Right renal pelvis (tissue), 4 donors: Measurements from ENCODE around the gene USP21. TPM values are rescaled to one million over a fixed set of nuclear protein-coding genes. Genes with fewer than 3 reads are reported as not detected.
"Not testable (repeated sequence)": the region's sequence is repeated elsewhere in the genome, so short reads cannot be mapped to it uniquely, and the experiment has no call there.

Source experiments
- DNase-seq, 4 donors: peaks; one replicate each; pipeline ENCODE4 v3.0.0-alpha.2; 2013; ENCODE audit warnings: low read depth in 4 of 4, low spot score in 3 of 4, missing footprints in 1 of 4
- polyA plus RNA-seq, 4 donors: library from polyadenylated mRNA; unstranded; fragments of 120-200 nt; gene quantifications; one replicate each; pipeline ENCODE4 v1.2.1, GENCODE V29; 2013; ENCODE audit not compliant: insufficient read length in 4 of 4

The USP21 gene, protein sequence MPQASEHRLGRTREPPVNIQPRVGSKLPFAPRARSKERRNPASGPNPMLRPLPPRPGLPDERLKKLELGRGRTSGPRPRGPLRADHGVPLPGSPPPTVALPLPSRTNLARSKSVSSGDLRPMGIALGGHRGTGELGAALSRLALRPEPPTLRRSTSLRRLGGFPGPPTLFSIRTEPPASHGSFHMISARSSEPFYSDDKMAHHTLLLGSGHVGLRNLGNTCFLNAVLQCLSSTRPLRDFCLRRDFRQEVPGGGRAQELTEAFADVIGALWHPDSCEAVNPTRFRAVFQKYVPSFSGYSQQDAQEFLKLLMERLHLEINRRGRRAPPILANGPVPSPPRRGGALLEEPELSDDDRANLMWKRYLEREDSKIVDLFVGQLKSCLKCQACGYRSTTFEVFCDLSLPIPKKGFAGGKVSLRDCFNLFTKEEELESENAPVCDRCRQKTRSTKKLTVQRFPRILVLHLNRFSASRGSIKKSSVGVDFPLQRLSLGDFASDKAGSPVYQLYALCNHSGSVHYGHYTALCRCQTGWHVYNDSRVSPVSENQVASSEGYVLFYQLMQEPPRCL
- polyA plus RNA-seq = 10 to 100 TPM; 45.7 to 51.3 (median 51.0) TPM

DNA sequence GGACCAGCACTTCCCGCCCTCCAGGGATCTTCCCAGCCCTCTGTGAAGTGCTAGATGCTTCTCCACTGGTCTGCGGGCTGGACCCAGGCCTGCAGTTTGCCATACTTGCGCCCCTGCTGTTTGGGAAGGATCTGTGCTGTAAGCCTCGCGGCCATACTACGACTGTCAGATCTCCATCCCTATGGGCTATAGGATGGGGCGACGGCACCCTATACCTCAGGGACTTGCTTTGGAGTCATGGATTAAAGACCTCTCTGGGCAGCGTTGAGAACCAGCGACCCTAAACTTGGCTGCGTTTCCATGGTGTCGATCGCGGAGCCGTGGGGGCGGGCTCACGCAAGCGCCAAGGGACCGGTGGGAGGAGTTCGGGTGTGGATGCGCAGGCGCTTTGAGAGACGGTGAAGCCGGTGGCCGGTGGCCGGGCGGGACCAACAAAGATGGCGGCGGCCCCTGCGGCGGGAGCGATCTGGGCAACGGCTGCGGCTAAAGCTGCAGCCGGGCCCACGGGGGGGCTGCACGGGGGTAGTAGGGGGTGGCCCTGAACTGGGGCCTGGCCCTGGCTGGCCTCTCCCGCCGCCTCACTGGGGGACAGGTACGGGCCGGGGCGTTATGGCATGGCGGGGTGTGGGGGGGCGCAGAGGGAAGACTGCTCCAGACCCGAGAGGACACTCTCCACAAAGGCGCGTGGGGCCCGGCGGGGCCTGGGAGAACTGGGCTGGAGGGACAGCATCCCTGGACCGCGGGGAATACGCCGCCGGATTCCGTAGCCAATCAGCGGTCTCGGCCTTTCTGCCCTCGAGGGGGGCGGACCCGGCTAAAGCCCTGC, at the start of gene USP21:
Gene USP21 (plus strand): TSS at position 414 of the 826 bp plus-strand sequence. CDS start 1,141 bp downstream, outside the sequence.
- peak; percentile 84 to 93 (median 85) for DNase-seq

DNA sequence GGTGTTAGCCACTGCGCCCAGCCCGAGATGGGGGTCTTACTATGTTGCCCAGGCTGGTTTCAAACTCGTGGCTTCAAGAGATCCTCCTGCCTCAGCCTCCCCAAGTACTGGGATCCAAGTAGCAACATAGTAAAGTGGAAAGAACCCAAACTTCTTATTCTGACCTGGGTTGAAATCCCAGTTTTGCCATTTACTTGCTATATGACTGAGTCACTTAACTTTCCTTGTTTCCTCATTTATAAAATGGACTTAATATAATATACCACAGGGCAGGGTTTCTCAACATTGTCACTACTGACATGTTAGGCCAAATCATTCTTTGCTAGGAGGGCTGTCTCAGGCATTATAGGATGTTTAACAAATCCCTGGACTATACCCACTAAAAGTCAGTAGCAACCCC, 48.2 kb upstream of the USP21 start:
- no peak for DNase-seq

DNA sequence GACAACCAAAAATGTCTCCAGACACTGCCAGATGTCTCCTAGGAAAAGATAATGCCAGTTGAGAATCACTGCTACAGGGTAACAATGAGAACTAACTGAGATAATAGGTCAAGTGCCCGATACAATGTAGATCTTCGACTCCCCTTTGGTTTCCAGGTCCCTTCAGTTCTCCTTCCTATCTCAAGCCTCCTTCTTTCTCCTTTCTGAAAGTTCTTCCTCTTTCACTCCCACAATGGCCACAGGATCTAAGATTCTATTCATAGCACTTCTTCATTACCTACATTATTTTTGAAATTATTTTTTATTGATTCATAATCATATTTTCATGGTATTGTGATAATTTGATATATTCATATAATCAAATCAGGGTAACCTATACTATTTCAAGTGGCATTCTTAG, 47.8 kb upstream of the USP21 start:
- DNase-seq = no peak

DNA sequence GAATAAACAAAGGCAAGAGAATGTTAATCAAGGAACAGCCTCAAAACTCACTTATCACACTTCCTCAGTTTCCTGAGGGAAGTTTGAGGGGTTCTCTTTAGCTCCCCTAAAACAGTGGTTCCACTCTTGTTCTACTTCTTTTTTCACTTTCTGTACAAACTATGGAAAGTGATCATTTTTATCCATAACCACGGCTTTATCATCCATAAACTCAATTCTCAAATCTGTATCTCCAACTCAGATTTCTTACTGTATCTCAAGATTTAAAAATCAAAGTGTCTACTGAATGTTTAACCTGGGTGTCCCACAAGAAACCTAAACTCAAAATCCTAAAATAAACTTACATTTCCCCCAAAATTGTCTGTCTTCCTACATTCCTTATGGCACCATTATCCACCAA, 45.4 kb upstream of the USP21 start:
- no peak for DNase-seq

DNA sequence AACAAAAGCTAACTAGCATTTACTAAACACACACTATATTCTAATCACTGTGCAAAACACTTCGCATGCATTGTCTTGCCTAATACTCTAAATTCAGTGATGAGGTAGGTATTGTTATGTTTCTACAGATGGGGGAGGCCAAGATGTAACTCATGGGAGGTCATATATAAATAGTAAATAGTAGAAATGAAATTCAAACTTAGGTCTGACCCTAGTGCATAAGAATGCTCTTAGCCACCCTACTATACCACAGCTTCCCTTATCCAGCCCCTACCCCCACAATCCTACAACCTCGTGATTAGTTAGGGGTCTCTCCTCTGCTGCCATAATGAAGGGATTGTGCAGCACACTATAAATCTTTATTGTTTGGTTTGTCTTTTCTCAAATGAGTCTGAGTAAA, 44.7 kb upstream of the USP21 start:
- no peak for DNase-seq

DNA sequence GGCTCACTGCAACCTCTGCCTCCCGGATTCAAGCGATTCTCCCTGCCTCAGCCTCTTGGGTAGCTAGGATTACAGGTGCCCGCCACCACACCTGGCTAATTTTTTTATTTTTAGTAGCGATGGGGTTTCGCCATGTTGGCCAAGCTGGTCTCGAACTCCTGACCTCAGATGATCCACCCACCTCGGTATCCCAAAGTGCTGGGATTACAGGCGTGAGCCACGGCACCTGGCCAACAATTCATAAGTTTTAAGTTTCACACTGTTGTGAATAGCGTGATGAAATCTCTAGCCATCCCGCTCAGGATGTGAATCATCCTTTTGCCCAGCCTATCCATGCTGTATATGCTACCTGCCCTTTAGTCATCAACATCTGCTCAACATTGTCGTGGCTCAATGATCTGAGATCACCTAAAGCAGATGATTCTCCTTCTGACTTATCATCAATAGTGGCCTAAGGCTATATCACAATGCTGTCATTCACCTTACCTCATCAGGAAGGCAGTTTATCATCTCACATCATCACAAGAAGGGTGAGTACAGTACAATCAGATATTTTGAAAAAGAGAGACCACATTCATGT, 44.1 kb upstream of the USP21 start:
- DNase-seq = no peak

DNA sequence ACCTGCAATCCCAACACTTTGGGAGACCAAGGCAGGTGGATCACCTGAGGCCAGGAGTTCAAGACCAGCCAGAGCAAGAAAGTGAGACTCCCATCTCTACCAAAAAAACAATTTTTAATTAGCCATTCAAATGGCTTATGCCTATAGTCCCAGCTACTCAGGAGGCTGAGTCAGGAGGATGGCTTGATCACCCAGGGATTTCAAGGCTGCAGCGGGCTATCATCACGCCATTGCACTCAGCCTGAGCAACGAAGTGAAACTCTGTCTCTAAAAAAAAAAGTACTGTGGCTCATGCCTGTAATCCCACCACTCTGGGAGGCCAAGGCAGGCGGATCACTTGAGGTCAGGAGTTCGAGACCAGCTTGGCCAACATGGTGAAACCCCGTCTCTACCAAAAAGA, 43.3 kb upstream of the USP21 start:
- DNase-seq = not testable (repeated sequence)

DNA sequence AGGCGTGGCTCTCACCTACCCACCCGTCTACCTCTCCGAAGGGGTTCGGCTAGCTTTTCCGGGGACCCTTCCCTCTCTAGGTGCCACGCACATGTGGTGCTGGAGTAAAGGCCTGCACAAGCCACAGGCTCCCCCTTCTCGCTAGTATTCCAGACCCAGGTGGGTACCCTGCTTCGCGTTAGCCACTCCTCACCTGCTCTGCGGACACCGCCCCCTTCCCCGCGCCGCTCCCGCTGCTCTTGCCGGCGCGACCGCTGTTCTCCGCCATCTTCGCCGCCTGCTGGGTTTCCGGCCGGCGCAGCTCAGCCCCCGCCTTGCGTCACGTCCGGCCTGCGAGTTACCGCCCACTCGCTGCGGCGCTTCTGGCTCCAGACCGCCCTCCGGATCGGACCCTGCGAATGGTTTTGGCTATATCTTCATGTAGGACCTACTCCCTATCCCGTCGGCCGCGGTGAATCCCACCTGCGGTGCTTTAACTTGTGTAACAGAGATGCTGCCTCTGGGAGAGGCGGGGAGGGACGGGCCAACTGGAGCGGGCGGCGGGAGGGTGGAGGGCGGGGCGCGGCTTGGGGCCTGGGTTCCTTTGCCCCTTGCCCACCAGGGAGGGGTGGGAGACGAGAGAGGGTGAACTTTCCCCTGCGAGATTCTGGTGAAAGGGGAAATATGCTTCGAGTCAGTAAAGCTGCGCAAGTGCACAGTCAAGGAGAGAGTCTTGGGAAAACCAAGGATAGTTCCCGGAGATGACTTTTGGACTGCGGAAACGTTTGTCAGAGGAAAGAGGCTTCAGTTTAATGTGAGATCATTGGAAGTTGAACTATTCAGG, 41.3 kb upstream of the USP21 start, which contains the start of the genes NIT1 and PFDN2:
Gene NIT1 (plus strand): TSS at position 347 of the 823 bp plus-strand sequence. CDS start 72 bp downstream, at position 419.
Gene PFDN2 (minus strand): TSS at position 279 of the 823 bp plus-strand sequence. CDS start 11 bp downstream, at position 268.
- DNase-seq = peak in 2 of 4 donors; percentile 73 to 89

DNA sequence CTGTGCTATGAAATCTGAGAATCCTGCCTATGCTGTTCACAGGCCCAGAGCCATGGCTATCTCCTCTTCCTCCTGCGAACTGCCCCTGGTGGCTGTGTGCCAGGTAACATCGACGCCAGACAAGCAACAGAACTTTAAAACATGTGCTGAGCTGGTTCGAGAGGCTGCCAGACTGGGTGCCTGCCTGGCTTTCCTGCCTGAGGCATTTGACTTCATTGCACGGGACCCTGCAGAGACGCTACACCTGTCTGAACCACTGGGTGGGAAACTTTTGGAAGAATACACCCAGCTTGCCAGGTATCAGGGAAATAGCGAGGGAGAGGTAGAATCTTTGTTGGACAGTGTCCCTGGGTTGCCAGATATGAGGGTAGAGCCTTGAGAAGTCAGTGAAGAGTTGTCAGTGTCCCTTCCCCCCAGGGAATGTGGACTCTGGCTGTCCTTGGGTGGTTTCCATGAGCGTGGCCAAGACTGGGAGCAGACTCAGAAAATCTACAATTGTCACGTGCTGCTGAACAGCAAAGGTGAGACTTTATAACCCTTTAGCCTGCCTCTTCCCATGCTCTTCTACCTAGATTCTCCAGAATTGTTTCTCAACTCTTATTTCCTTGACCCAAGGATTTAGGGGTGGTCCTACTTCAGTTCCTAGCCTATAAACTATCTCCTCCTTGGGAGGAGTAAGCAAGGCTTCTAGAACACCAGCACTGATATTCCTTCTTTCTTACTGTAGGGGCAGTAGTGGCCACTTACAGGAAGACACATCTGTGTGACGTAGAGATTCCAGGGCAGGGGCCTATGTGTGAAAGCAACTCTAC, 40.0 kb upstream of the USP21 start:
- no peak for DNase-seq

DNA sequence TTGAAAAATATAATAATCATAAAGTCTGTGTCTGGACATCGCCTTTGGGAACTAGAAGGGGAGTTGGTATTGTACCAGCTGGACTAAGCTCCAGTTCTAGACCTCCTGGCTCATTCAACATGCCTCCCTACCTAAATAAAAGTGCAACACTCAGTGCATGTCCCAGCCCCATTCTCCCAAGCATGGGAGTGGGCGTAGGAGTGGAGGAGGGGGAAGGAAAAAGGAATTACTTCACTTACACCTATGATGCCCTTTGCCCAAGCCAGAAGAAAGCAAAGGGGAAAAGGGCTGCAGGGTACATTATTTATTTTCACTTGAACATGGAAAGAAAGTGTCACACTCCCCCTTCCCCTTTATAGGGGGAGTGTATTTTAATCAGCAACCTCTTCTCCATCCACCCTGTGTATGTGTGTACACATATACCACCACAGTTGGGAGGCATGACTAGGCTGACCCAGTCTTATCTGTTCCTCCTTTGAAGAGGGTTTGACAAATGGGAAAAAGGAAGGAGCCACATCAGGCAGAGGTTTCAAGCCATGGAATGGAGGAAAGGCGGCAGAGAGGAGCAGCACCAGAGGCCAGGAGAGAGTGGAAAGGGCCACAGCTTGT, 38.2 kb upstream of the USP21 start:
- DNase-seq = no peak

DNA sequence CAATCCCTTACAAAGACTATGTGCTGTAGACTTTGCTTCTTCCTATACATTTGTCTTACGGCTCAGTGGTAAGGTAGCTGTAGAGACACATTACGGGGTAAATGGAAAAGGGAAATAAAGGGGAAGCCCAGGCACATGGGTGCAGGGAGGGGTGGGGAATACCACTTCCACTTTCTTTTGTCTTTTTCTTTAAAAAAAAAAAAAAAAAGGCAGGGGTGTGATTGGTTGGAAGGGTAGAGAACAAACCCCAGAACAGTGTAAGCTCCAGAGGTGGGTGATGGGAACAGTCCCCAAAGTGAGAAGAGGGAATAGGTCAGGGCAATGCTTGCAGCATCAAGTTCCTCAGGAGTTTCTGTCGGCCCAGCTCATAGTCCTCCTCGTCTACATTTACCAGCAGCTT, 37.5 kb upstream of the USP21 start:
- DNase-seq = no peak

DNA sequence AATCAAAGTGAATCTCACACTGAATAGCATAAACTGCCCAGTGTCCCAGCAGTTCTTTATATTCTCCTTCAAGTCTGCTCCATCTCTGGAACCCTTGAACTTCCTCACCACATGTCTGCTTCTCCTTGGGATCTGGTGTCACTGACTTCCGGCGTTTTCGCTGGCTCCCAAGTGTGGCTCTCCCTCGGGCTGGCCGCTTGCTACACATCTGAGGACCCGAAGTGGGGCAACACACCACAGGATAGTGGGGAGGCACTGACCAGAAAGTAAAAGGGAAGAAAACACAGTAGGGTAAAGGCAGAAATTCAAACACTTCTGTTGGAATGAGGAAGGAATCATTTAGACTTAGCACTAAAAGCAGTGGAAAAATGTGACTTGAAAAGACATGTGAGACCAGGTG, 36.3 kb upstream of the USP21 start:
- no peak for DNase-seq

DNA sequence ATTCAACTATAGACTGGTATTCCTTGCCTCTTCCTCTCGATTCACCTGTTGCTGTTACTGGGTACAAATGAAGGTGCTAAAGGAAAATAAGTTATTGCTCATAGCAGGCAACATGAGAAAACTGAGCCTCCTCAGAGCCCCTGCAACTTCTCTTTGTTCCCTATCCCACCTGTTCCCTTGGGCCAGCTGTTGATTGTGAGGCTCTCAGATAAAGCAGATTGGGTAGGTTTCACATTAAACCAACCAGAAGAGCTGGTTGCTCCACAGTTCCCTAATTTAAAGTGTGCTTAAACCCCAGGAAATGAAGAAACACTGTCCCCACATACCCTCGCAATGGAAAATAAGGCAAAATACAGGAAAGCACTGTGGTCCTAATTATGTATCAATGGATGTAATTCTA, 31.7 kb upstream of the USP21 start:
- no peak for DNase-seq

DNA sequence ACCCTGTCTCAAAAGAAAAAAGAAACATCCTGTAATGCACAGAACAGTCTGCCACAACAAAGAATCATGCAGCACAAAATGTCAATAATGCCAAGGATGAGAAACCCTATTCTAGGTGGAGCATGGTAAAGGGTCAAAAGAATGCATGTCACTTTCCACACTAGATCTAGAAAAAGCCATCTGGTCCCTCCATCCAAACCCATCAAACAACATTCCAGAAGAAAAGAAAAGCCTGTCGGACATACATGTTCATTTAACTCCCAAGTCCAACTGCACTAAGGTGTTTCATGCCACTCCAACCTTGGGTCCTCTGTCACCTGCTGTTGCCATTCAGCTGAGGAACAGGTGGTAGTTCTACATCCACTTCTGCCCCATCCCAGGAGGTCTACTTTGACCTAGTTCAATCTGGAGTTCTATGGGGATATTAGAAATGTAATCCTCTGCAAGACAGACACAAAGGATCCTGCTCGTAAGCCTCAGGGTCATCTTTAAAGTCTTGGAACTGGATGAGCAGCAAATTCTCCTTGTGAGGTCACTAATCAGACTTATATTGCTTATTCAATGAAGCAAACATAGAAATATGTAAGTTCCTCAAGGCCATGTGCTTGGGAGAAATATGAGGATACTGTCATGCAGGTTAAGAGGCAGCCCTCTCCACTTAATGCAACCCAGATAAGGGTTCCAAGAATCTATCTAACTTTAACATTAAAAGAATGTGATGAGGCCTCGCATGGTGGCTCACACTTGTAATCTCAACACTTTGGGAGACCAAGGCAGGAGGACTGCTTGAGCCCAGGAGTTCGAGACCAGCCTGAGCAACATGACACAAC, 30.5 kb upstream of the USP21 start:
- DNase-seq = no peak

DNA sequence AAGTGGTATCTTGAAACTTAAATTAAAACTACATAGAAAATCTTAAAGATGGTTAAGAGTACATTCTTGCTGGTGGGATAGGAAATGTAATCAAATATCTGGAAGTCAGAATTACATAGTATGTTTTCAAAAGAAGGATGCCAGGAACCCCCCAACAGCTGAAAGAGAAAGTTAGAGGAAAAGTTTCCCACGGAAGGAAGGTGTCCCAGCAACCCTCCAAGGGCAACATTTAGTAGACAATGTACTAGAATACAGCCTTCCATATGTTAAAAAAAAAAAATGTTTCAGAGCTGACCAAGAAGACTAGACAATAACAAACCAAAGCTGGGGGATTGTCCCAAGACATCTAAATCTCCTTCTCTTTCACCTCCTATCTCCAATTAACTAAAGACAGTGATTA, 29.0 kb upstream of the USP21 start:
- DNase-seq = no peak

DNA sequence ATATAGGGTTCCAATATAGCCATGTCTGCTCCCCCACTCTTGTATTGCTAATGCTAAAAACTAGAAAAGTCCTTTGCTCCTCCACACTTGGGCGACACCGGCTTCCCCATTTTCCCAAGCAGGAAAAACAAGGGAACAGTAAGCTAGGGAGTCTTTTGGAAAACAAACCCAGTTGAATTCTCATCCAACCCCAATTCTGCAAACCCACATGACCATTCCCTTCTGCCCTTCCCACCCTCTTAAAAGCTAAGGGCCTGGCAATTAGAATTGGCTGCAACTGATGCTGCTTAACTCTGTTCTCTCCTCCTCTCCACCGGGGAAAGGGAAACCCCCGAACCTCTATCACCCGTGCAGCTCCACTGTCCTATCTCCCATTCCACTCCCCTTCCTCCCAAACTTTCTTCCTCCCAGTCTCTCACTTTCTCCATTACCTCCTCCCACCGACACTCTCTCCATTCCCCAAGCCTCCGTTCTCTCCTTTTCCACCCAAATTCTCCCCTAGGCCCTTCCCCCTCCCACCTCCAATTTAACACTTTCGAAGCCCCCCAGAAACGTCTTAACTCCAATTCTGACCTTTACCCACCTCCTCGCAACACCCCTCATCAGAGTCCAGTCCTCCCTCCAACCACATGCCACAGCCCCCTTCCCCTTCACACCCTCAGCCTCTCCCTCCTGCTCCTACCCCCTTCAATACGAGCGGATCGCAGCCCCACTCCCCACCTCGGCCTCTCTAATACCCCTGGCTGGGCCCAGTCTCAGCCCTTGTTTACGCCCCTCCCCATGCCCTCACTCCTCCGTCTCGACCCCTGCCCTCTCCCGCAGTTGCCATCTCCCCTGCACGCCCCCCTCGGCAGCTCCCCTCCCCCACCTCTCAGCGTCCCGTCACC, 27.5 kb upstream of the USP21 start:
- no peak for DNase-seq
